A549 (cell line): ENCODE data around the gene SUSD1.

Experiments
- CHD2 ChIP-seq: fragments of 150-350 bp; IDR thresholded peaks from 2 replicates; pipeline ENCODE4 v1.6.1; 2014; ENCODE audit warnings: low read length; ENCODE audit not compliant: partially characterized antibody
- CTCF ChIP-seq: fragments of >200 bp; sonication (Bioruptor Twin); formaldehyde crosslinking; IDR thresholded peaks from 3 replicates; pipeline ENCODE4 v1.5.1; 2016
- EP300 ChIP-seq, 2 experiments: fragments of >200 bp; sonication (Bioruptor Twin); formaldehyde crosslinking; IDR thresholded peaks; 2 replicates in 1 of 2; 3 replicates in 1 of 2; pipeline ENCODE4 v1.6.1; 2016 to 2017
- ESRRA ChIP-seq: fragments of 150-350 bp; IDR thresholded peaks from 2 replicates; pipeline ENCODE4 v1.6.1; 2014; ENCODE audit warnings: mild to moderate bottlenecking, low read length, borderline replicate concordance
- MAX ChIP-seq: IDR thresholded peaks from 2 replicates; pipeline ENCODE4 v1.6.1; 2012
- POLR2A ChIP-seq: IDR thresholded peaks from 2 replicates; pipeline ENCODE4 v1.6.1; 2012; ENCODE audit warnings: mild to moderate bottlenecking, low read length
- RAD21 ChIP-seq, 2 experiments: fragments of >200 bp in 1 of 2; sonication (Bioruptor Twin) in 1 of 2; formaldehyde crosslinking in 1 of 2; IDR thresholded peaks in 1 of 2; conservative IDR thresholded peaks in 1 of 2; 2 replicates in 1 of 2; 3 replicates in 1 of 2; pipeline ENCODE4 v1.6.1; 2012 to 2018; ENCODE audit warnings: inconsistent platforms in 1 of 2
- REST ChIP-seq: fragments of 200-600 bp; sonication (generic); IDR thresholded peaks from 2 replicates; pipeline ENCODE4 v1.6.1; 2016; ENCODE audit warnings: antibody characterized with exemption, mild to moderate bottlenecking, moderate library complexity
- SMC3 ChIP-seq: fragments of >200 bp; sonication (Bioruptor Twin); formaldehyde crosslinking; IDR thresholded peaks from 3 replicates; pipeline ENCODE4 v1.6.1; 2018; ENCODE audit warnings: inconsistent platforms

GRCh38 chr9:112087506-112087905, 87.6 kb downstream of the SUSD1 start:
- no peak for TF ChIP-seq REST
- TF ChIP-seq RAD21 (conservative IDR thresholded peaks at IDR 0.05 in 1 of 2, IDR thresholded peaks at IDR 0.05 in 1 of 2): no peak
- TF ChIP-seq SMC3: no peak
- TF ChIP-seq CTCF: no peak
- TF ChIP-seq EP300 (IDR thresholded peaks at IDR 0.05): no peak
- no peak for TF ChIP-seq POLR2A
- no peak for TF ChIP-seq CHD2
- TF ChIP-seq ESRRA: no peak
- TF ChIP-seq MAX: no peak
